RWPE2 (cell line): Measurements from ENCODE around the gene PHB1.

Source experiments
- ATAC-seq: fragments of 200-7000 bp; cut with Tn5 transposase; 3 replicates; pipeline ENCODE4 v1.9.1; 2021; ENCODE audit warnings: low read depth
- DNase-seq: peaks from one replicate; pipeline ENCODE4 v3.0.0-alpha.2; 2020; ENCODE audit warnings: low spot score
- H3K27ac ChIP-seq: fragments of 450-650 bp; 2 replicates; pipeline ENCODE4 v1.5.1; 2017; ENCODE audit warnings: mild to moderate bottlenecking; ENCODE audit not compliant: poor library complexity, severe bottlenecking
- H3K27me3 ChIP-seq: fragments of 250-450 bp; sonication (Bioruptor Pico); 2 replicates; pipeline ENCODE4 v1.5.1; 2021; ENCODE audit warnings: mild to moderate bottlenecking, moderate library complexity; ENCODE audit not compliant: insufficient read depth, poor library complexity, severe bottlenecking
- H3K36me3 ChIP-seq: fragments of 250-450 bp; sonication (Bioruptor Pico); 2 replicates; pipeline ENCODE4 v1.5.1; 2020; ENCODE audit warnings: low read depth, mild to moderate bottlenecking, moderate library complexity
- H3K4me1 ChIP-seq: fragments of 250-450 bp; sonication (Bioruptor Pico); 2 replicates; pipeline ENCODE4 v1.5.1; 2021; ENCODE audit warnings: mild to moderate bottlenecking, moderate library complexity; ENCODE audit not compliant: insufficient read depth, poor library complexity, severe bottlenecking
- H3K4me3 ChIP-seq: fragments of 250-450 bp; sonication (Bioruptor Pico); 2 replicates; pipeline ENCODE4 v1.5.1; 2021; ENCODE audit warnings: mild to moderate bottlenecking, moderate library complexity; ENCODE audit not compliant: severe bottlenecking
- H3K9me3 ChIP-seq: fragments of 250-450 bp; sonication (Bioruptor Pico); 2 replicates; pipeline ENCODE4 v1.5.1; 2021; ENCODE audit warnings: mild to moderate bottlenecking, moderate library complexity; ENCODE audit not compliant: severe bottlenecking
- TF ChIP-seq, protein P1 (sequence below): fragments of 450-650 bp; IDR thresholded peaks from one replicate; pipeline ENCODE4 v1.5.1; 2017; ENCODE audit warnings: mild to moderate bottlenecking, moderate library complexity; ENCODE audit not compliant: poor library complexity, severe bottlenecking

Gene PHB1

GRCh38 chr17:49364119-49364518 lies 50.6 kb downstream of the PHB1 start:
- Histone ChIP-seq H3K27me3 (no peaks in the 10 kb centered on the region), H3K9me3 (no peaks in the 10 kb centered on the region), H3K4me3 (no peak overlapping the region), H3K36me3 (no peaks in the 10 kb centered on the region), H3K27ac (no peak overlapping the region), H3K4me1 (peaks cover 9% of the 10 kb centered on the region)
- no peak for DNase-seq
- ATAC-seq = no peak
- TF ChIP-seq, protein P1, sequence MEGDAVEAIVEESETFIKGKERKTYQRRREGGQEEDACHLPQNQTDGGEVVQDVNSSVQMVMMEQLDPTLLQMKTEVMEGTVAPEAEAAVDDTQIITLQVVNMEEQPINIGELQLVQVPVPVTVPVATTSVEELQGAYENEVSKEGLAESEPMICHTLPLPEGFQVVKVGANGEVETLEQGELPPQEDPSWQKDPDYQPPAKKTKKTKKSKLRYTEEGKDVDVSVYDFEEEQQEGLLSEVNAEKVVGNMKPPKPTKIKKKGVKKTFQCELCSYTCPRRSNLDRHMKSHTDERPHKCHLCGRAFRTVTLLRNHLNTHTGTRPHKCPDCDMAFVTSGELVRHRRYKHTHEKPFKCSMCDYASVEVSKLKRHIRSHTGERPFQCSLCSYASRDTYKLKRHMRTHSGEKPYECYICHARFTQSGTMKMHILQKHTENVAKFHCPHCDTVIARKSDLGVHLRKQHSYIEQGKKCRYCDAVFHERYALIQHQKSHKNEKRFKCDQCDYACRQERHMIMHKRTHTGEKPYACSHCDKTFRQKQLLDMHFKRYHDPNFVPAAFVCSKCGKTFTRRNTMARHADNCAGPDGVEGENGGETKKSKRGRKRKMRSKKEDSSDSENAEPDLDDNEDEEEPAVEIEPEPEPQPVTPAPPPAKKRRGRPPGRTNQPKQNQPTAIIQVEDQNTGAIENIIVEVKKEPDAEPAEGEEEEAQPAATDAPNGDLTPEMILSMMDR = no peak

DNA sequence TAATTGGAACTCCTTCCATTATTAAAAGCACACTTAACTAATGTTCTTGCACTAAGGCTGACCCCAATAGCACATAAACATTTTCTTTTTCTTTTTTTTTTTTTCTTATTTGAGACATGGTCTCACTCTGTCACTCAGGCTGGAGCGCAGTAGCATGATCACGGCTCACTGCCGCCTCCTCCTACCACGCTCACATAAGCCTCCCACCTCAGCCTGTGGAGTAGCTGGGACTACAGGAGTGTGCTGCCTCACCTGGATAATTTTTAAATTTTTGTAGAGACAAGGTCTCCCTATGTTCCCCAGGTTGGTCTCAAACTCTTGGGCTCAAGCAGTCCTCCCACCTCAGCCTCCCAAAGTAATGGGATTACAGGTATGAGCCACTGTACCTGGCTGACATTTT lies 51.4 kb downstream of the PHB1 start:
- TF ChIP-seq, protein P1 = no peak
- Histone ChIP-seq H3K4me3 (no peak overlapping the region), H3K27ac (peak overlapping the region; percentile 80), H3K36me3 (no peaks in the 10 kb centered on the region), H3K27me3 (no peaks in the 10 kb centered on the region), H3K4me1 (peaks cover 9% of the 10 kb centered on the region), H3K9me3 (no peaks in the 10 kb centered on the region)
- DNase-seq (no peak), ATAC-seq (no peak)

- peaks cover 9% of the 10 kb centered on the region for H3K4me1 ChIP-seq
- no peaks in the 10 kb centered on the region for H3K27me3 ChIP-seq
- H3K27ac ChIP-seq = peak overlapping the region; percentile 80
- TF ChIP-seq, protein P1 = no peak
- ATAC-seq (no peak), DNase-seq (no peak)
- no peaks in the 10 kb centered on the region for H3K9me3 ChIP-seq
- H3K4me3 ChIP-seq = peak overlapping the region; percentile 92
- H3K36me3 ChIP-seq = no peaks in the 10 kb centered on the region
These were observed 52.0 kb downstream of the PHB1 start for GRCh38 chr17:49362723-49363117.

- Histone ChIP-seq H3K9me3 (no peaks in the 10 kb centered on the region), H3K4me3 (peak within 1 kb of the TSS; percentile 92), H3K27ac (peak within 1 kb of the TSS; percentile 80), H3K27me3 (no peaks in the 10 kb centered on the region), H3K36me3 (no peaks in the 10 kb centered on the region), H3K4me1 (peaks cover 9% of the 10 kb centered on the region)
- ATAC-seq (peak; percentile 66), DNase-seq (peak; percentile 96)
- TF ChIP-seq, protein P1 = no peak
These were observed 52.6 kb downstream of the PHB1 start, which contains the start of gene ZNF652 for GRCh38 chr17:49361902-49362722. ZNF652 (minus strand) TSS chr17:49362250; CDS start chr17:49317725, 44,525 bp downstream.
